ENCODE measurements around the gene KRTAP9-7. TPM values are rescaled to one million over a fixed set of nuclear protein-coding genes. Genes with fewer than 3 reads are reported as not detected.

KRTAP9-7 gene
- total and polyA plus RNA-seq, 2 donors (not counting 3 experiments of a cell fraction or from before 2014, with no cell fraction given), result not detected

- ChIA-PET POLR2A (no interaction called here), CTCF (no interaction called here)
- Histone ChIP-seq H2AFZ (ENCODE audit: low read depth, low read length) (no peak overlapping the region), H3K9me1 (replicated peaks; ENCODE audit: control insufficient read depth, extremely low read depth, insufficient read depth, low read length) (no peaks in the 10 kb centered on the region), H3K4me3 (replicated peaks in 1 of 3; ENCODE audit: insufficient read depth in 1 of 3, low read depth in 1 of 3, low read length in 3 of 3) (no peak overlapping the region), H3K27me3 (ENCODE audit: control insufficient read depth in 2 of 2, insufficient read depth in 2 of 2, low read length in 2 of 2) (no peaks in the 10 kb centered on the region), H3K9ac (replicated peaks; ENCODE audit: extremely low read depth, insufficient read depth, low read length) (no peak overlapping the region), H3K79me2 (ENCODE audit: control insufficient read depth, insufficient read depth, low read length) (no peaks in the 10 kb centered on the region), H3K4me2 (ENCODE audit: insufficient read depth, low read length) (no peak overlapping the region), H3K36me3 (ENCODE audit: control insufficient read depth in 2 of 2, extremely low read depth in 1 of 2, insufficient read depth in 2 of 2, low read length in 2 of 2) (no peaks in the 10 kb centered on the region), H3K27ac (ENCODE audit: insufficient read depth, low read depth, low read length) (no peak overlapping the region), H3K4me1 (ENCODE audit: control insufficient read depth, extremely low read depth, insufficient read depth, low read length) (no peaks in the 10 kb centered on the region), H3K9me3 (replicated peaks; ENCODE audit: control insufficient read depth, insufficient read depth, low read length) (no peaks in the 10 kb centered on the region), H4K20me1 (replicated peaks; ENCODE audit: control insufficient read depth, extremely low read depth, insufficient read depth, low read length) (no peaks in the 10 kb centered on the region)
- BruUV-seq (replicated peaks), result no TSS peak
- intact Hi-C loops (cut with micrococcal nuclease), result no loop called here
- DNase-seq (ENCODE audit: low read depth, low spot score) (no peak), FAIRE-seq (no peak)
- dilution Hi-C loops (cut with MboI; ENCODE audit: extremely low pct_ligation_motif_present, low sequenced_read_pairs), result no loop called here
- no peak for TF ChIP-seq EZH2 (IDR thresholded peaks at IDR 0.05; ENCODE audit: borderline replicate concordance, low read depth, low read length, severe bottlenecking)
- TF ChIP-seq POLR2AphosphoS5 (IDR thresholded peaks at IDR 0.05; ENCODE audit: insufficient read depth, low read depth, low read length), result no peak
- TF ChIP-seq JUN (IDR thresholded peaks at IDR 0.05; ENCODE audit: borderline replicate concordance, insufficient read depth, insufficient read length, low read depth), result no peak
- no peak for TF ChIP-seq MAX (IDR thresholded peaks at IDR 0.05; ENCODE audit: insufficient read depth, insufficient read length)
Observed at GRCh38 chr17:41296846-41297245, 21.3 kb downstream of the KRTAP9-7 start.

- Histone ChIP-seq H3K9me3 (replicated peaks; ENCODE audit: control insufficient read depth, insufficient read depth, low read length) (no peaks in the 10 kb centered on the region), H3K4me3 (replicated peaks in 1 of 3; ENCODE audit: insufficient read depth in 1 of 3, low read depth in 1 of 3, low read length in 3 of 3) (no peak overlapping the region), H3K27me3 (ENCODE audit: control insufficient read depth in 2 of 2, insufficient read depth in 2 of 2, low read length in 2 of 2) (no peaks in the 10 kb centered on the region), H3K9me1 (replicated peaks; ENCODE audit: control insufficient read depth, extremely low read depth, insufficient read depth, low read length) (no peaks in the 10 kb centered on the region), H4K20me1 (replicated peaks; ENCODE audit: control insufficient read depth, extremely low read depth, insufficient read depth, low read length) (no peaks in the 10 kb centered on the region), H3K27ac (ENCODE audit: insufficient read depth, low read depth, low read length) (no peak overlapping the region), H3K36me3 (ENCODE audit: control insufficient read depth in 2 of 2, extremely low read depth in 1 of 2, insufficient read depth in 2 of 2, low read length in 2 of 2) (no peaks in the 10 kb centered on the region), H3K4me1 (ENCODE audit: control insufficient read depth, extremely low read depth, insufficient read depth, low read length) (no peaks in the 10 kb centered on the region), H3K4me2 (ENCODE audit: insufficient read depth, low read length) (no peak overlapping the region), H2AFZ (ENCODE audit: low read depth, low read length) (no peak overlapping the region), H3K79me2 (ENCODE audit: control insufficient read depth, insufficient read depth, low read length) (no peaks in the 10 kb centered on the region), H3K9ac (replicated peaks; ENCODE audit: extremely low read depth, insufficient read depth, low read length) (no peak overlapping the region)
- intact Hi-C loops (cut with micrococcal nuclease), result no loop called here
- CTCF ChIA-PET, result no interaction called here
- no peak for TF ChIP-seq POLR2A (IDR thresholded peaks at IDR 0.05; ENCODE audit: low read depth, low read length)
- TF ChIP-seq JUN (IDR thresholded peaks at IDR 0.05; ENCODE audit: borderline replicate concordance, insufficient read depth, insufficient read length, low read depth), result no peak
- no peak for TF ChIP-seq MAX (IDR thresholded peaks at IDR 0.05; ENCODE audit: insufficient read depth, insufficient read length)
- no peak for TF ChIP-seq POLR2AphosphoS5 (IDR thresholded peaks at IDR 0.05; ENCODE audit: insufficient read depth, low read depth, low read length)
- no peak for TF ChIP-seq GATA2 (IDR thresholded peaks at IDR 0.05; ENCODE audit: insufficient read depth, insufficient read length, low read depth, low read length)
- dilution Hi-C loops (cut with MboI; ENCODE audit: extremely low pct_ligation_motif_present, low sequenced_read_pairs), result no loop called here
- no peak for FAIRE-seq
- no peak for DNase-seq (ENCODE audit: low read depth, low spot score)
- POLR2A ChIA-PET, result no interaction called here
- BruUV-seq (replicated peaks), result no TSS peak
Observed at GRCh38 chr17:41298458-41299135, 23.1 kb downstream of the KRTAP9-7 start.

Measured in endothelial cell of umbilical vein (primary cell).